GM10266 (cell line): ENCODE results near the gene EDEM2.
"Not testable (repeated sequence)": the region's sequence is repeated elsewhere in the genome, so short reads cannot be mapped to it uniquely, and the experiment has no call there.

ENCODE experiments used
- DNase-seq: peaks from one replicate; pipeline ENCODE4 v3.0.0; 2012; ENCODE audit errors: extremely low spot score
- CTCF ChIP-seq: IDR thresholded peaks from 2 replicates; pipeline ENCODE4 v1.5.1; 2012; ENCODE audit warnings: mild to moderate bottlenecking, low read depth; ENCODE audit not compliant: control insufficient read depth, insufficient read depth; ENCODE audit errors: missing control alignments

Gene EDEM2

GRCh38 chr20:35187584-35188190 lies 40.6 kb upstream of the EDEM2 start:
- no peak for DNase-seq
- no peak for TF ChIP-seq CTCF

GRCh38 chr20:35186691-35187289 lies 39.7 kb upstream of the EDEM2 start:
- DNase-seq = not testable (repeated sequence)

GRCh38 chr20:35181731-35182130 lies 34.6 kb upstream of the EDEM2 start:
- DNase-seq = no peak

GRCh38 chr20:35180266-35180665 lies 33.1 kb upstream of the EDEM2 start:
- TF ChIP-seq CTCF = no peak

More at GRCh38 chr20:35181731-35182130, 34.6 kb upstream of the EDEM2 start:
- no peak for TF ChIP-seq CTCF

GRCh38 chr20:35179292-35180212 lies 32.4 kb upstream of the EDEM2 start:
- no peak for TF ChIP-seq CTCF
- DNase-seq = no peak

More at GRCh38 chr20:35180266-35180665, 33.1 kb upstream of the EDEM2 start:
- DNase-seq = no peak

GRCh38 chr20:35176132-35176531 lies 29.0 kb upstream of the EDEM2 start:
- TF ChIP-seq CTCF = no peak
- no peak for DNase-seq

- no peak for TF ChIP-seq CTCF
- DNase-seq = no peak
Measured at GRCh38 chr20:35174458-35175216, 27.5 kb upstream of the EDEM2 start.
